CD14-positive monocyte (primary cell): ENCODE measurements around the gene SEC23A. TPM values are rescaled to one million over a fixed set of nuclear protein-coding genes. Genes with fewer than 3 reads are reported as not detected.
A peak's percentile ranks its signal among the peaks of the same experiment; 100 is the strongest.
"Not testable (repeated sequence)": the region's sequence is repeated elsewhere in the genome, so short reads cannot be mapped to it uniquely, and the experiment has no call there.

ENCODE experiments used
- DNase-seq, 3 donors: peaks; one replicate each; pipeline ENCODE4 v3.0.0-alpha.2; 2011 to 2022
- H2AFZ ChIP-seq: 2 replicates; pipeline ENCODE4 v1.6.0; 2012; ENCODE audit warnings: mild to moderate bottlenecking, low read depth, low read length, inconsistent platforms; ENCODE audit not compliant: insufficient read depth, poor library complexity, severe bottlenecking
- H3K27ac ChIP-seq, 2 donors: 1 replicate in 1 of 2; 2 replicates in 1 of 2; pipeline ENCODE4 v1.5.1; 2012 to 2013; ENCODE audit warnings: low read length in 2 of 2, control low read depth in 1 of 2, inconsistent platforms in 1 of 2, low read depth in 1 of 2, mild to moderate bottlenecking in 1 of 2
- H3K27me3 ChIP-seq, 2 donors: one replicate each; pipeline versions ENCODE4 v1.6.0 to v1.6.1; 2011 to 2013; ENCODE audit warnings: low read length in 2 of 2; ENCODE audit not compliant: control insufficient read depth in 2 of 2, insufficient read depth in 2 of 2
- H3K36me3 ChIP-seq, 2 donors: replicated peaks in 1 of 2; 1 replicate in 1 of 2; 2 replicates in 1 of 2; pipeline versions ENCODE4 v1.5.1 to v1.6.1; 2012 to 2013; ENCODE audit warnings: low read length in 2 of 2, control low read depth in 1 of 2, inconsistent platforms in 1 of 2, mild to moderate bottlenecking in 1 of 2; ENCODE audit not compliant: insufficient read depth in 2 of 2, control insufficient read depth in 1 of 2
- H3K4me1 ChIP-seq, 2 donors: 1 replicate in 1 of 2; 2 replicates in 1 of 2; pipeline versions ENCODE4 v1.5.1 to v1.6.1; 2012 to 2013; ENCODE audit warnings: low read length in 2 of 2, control low read depth in 1 of 2, inconsistent platforms in 1 of 2, mild to moderate bottlenecking in 1 of 2, moderate library complexity in 1 of 2; ENCODE audit not compliant: insufficient read depth in 2 of 2, control insufficient read depth in 1 of 2
- H3K4me2 ChIP-seq: replicated peaks from 2 replicates; pipeline ENCODE3; 2012; ENCODE audit warnings: low read length, moderate library complexity, mild to moderate bottlenecking; ENCODE audit not compliant: poor library complexity, severe bottlenecking; ENCODE audit errors: extremely low read depth
- H3K4me3 ChIP-seq, 3 experiments: fragments of 200-600 bp in 1 of 3; sonication (generic) in 1 of 3; replicated peaks in 1 of 3; 1 replicate in 2 of 3; 2 replicates in 1 of 3; pipeline ENCODE4 v1.5.1; 2011 to 2013; ENCODE audit warnings: low read length in 3 of 3, mild to moderate bottlenecking in 3 of 3, control low read depth in 2 of 3, low read depth in 2 of 3, inconsistent platforms in 1 of 3, moderate library complexity in 1 of 3
- H3K79me2 ChIP-seq: 2 replicates; pipeline ENCODE4 v1.6.0; 2012; ENCODE audit warnings: mild to moderate bottlenecking, control low read depth, inconsistent platforms, low read length, moderate library complexity; ENCODE audit not compliant: insufficient read depth
- H3K9ac ChIP-seq: 2 replicates; pipeline ENCODE4 v1.6.0; 2017; ENCODE audit warnings: low read length, mild to moderate bottlenecking; ENCODE audit not compliant: insufficient read depth, poor library complexity, severe bottlenecking
- H3K9me3 ChIP-seq, 2 donors: replicated peaks in 1 of 2; 1 replicate in 1 of 2; 2 replicates in 1 of 2; pipeline versions ENCODE4 v1.5.1 to v1.6.1; 2012 to 2013; ENCODE audit warnings: low read length in 2 of 2, control low read depth in 1 of 2; ENCODE audit not compliant: control insufficient read depth in 1 of 2, insufficient read depth in 1 of 2
- H4K20me1 ChIP-seq: 2 replicates; pipeline ENCODE4 v1.6.0; 2012; ENCODE audit warnings: mild to moderate bottlenecking, low read length, control low read depth, moderate library complexity; ENCODE audit not compliant: insufficient read depth
- H3K27ac Mint-ChIP-seq, 7 donors: one replicate each; pipeline ENCODE4 v1.8.0; 2020; ENCODE audit warnings: mild to moderate bottlenecking in 7 of 7, mixed read lengths in 7 of 7, moderate library complexity in 6 of 7, inconsistent platforms in 2 of 7
- H3K27me3 Mint-ChIP-seq, 3 donors: one replicate each; pipeline ENCODE4 v1.8.0; 2021 to 2022; ENCODE audit warnings: low read depth in 3 of 3, mild to moderate bottlenecking in 3 of 3, mixed read lengths in 3 of 3, moderate library complexity in 3 of 3, inconsistent platforms in 1 of 3
- H3K36me3 Mint-ChIP-seq, 2 donors: one replicate each; pipeline ENCODE4 v1.8.0; 2020; ENCODE audit warnings: mixed read lengths in 2 of 2, inconsistent platforms in 1 of 2, mild to moderate bottlenecking in 1 of 2
- H3K4me1 Mint-ChIP-seq: one replicate; pipeline ENCODE4 v1.8.0; 2020; ENCODE audit warnings: mild to moderate bottlenecking, mixed read lengths
- H3K4me3 Mint-ChIP-seq, 2 donors: one replicate each; pipeline ENCODE4 v1.8.0; 2020; ENCODE audit warnings: mild to moderate bottlenecking in 2 of 2, mixed read lengths in 2 of 2, moderate library complexity in 1 of 2
- H3K9me3 Mint-ChIP-seq, 7 donors: one replicate each; pipeline ENCODE4 v1.8.0; 2020 to 2022; ENCODE audit warnings: mixed read lengths in 7 of 7, mild to moderate bottlenecking in 6 of 7, moderate library complexity in 6 of 7, inconsistent platforms in 2 of 7
- WGBS: methylation state at CpG from one replicate; pipeline ENCODE4 v1.1.5; 2013; ENCODE audit warnings: missing lambda C conversion rate; ENCODE audit not compliant: insufficient coverage; 5-methylcytosine and 5-hydroxymethylcytosine counted together
- intact Hi-C, 2 donors: fragments of 100-400 bp; cut with micrococcal nuclease; formaldehyde crosslinking; loops; one replicate each; pipeline versions ENCODE4 v1.15.0 to v1.15.1; 2023
- polyA plus RNA-seq, 3 donors: library from polyadenylated mRNA; depleted of rRNA in 1 of 3; unstranded in 2 of 3; stranded (reverse) in 1 of 3; fragments of 300-500 nt in 2 of 3; fragments of >200 nt in 1 of 3; fragmentation: Illumina TruSeq in 2 of 3; gene quantifications; 1 replicate in 2 of 3; 2 replicates in 1 of 3; pipeline ENCODE4 v1.2.3, GENCODE V29; 2012 to 2021
- TF ChIP-seq, protein P1 (sequence below): fragments of 200-600 bp; IDR thresholded peaks from one replicate; pipeline ENCODE4 v1.8.0; 2022; ENCODE audit warnings: antibody characterized with exemption, mild to moderate bottlenecking

The SEC23A gene
- polyA plus RNA-seq, 3 donors: 13.8 to 37.3 (median 36.4) TPM

DNA sequence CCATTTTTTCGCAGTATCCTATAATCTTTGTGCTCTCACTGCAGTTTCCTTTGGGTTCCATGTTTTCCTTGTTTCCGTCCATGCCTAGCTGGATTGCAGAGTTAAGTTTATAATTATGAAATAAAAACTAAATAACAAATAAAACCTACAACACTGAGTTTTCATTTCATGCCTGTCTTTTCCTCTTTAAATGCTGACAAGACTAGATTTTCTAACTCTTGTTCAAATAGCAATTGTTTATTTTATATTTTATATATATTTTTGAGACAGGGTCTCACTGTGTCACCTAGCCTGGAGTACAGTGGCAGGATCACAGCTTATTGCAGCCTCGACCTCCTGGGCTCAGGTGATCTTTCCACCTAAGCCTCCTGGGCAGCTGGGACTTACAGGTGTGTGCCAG, 5.8 kb upstream of the SEC23A start:
- Histone ChIP-seq H3K4me1 (peaks cover 6 to 8% of the 10 kb centered on the region in 2 donors), H3K27ac (no peak overlapping the region), H3K4me2 (no peak overlapping the region), H3K36me3 (no peaks in the 10 kb centered on the region), H2AFZ (no peak overlapping the region), H3K4me3 (no peak overlapping the region), H4K20me1 (no peaks in the 10 kb centered on the region), H3K9ac (no peak overlapping the region), H3K27me3 (no peaks in the 10 kb centered on the region), H3K79me2 (peaks cover 3% of the 10 kb centered on the region), H3K9me3 (no peaks in the 10 kb centered on the region)
- Mint-ChIP-seq H3K4me3 (no peak overlapping the region), H3K27me3 (peaks cover 1 to 3% (median 2%) of the 10 kb centered on the region in 3 donors), H3K4me1 (peaks cover 5% of the 10 kb centered on the region), H3K27ac (no peak overlapping the region), H3K36me3 (no peaks in the 10 kb centered on the region), H3K9me3 (no peaks in the 10 kb centered on the region)
- no CpG with 5 or more reads among the region's 3 CpGs for WGBS
- intact Hi-C loops: loop anchor here (10.0 kb wide), 1 partner anchor 326 kb away; the partner anchor contains the start of gene FBXO33 (in 2 of the 2)
- no peak for DNase-seq
- TF ChIP-seq, protein P1, sequence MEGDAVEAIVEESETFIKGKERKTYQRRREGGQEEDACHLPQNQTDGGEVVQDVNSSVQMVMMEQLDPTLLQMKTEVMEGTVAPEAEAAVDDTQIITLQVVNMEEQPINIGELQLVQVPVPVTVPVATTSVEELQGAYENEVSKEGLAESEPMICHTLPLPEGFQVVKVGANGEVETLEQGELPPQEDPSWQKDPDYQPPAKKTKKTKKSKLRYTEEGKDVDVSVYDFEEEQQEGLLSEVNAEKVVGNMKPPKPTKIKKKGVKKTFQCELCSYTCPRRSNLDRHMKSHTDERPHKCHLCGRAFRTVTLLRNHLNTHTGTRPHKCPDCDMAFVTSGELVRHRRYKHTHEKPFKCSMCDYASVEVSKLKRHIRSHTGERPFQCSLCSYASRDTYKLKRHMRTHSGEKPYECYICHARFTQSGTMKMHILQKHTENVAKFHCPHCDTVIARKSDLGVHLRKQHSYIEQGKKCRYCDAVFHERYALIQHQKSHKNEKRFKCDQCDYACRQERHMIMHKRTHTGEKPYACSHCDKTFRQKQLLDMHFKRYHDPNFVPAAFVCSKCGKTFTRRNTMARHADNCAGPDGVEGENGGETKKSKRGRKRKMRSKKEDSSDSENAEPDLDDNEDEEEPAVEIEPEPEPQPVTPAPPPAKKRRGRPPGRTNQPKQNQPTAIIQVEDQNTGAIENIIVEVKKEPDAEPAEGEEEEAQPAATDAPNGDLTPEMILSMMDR: no peak

DNA sequence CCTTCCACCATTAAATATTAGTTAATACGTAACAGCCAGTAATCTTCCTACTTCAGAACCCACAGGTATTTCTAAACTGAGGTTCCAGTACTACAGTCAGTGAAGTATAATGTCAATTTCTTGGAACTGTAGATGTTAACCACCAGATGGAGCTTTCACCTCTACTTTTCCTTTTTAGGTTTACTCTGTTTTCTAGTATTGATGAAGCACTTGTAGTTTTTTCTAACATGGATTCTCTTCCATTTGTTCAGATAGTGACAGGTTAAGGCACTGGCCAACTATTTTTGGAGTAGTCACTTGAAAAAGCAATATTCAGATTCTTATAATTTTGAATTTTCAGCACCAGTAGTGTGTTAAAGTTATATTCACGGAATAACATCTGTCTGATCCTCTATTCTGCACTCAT, 4.6 kb upstream of the SEC23A start:
- H3K9me3 Mint-ChIP-seq: no peaks in the 10 kb centered on the region
- Histone ChIP-seq H3K9me3 (no peaks in the 10 kb centered on the region), H3K79me2 (peaks cover 14% of the 10 kb centered on the region), H3K4me2 (no peak overlapping the region), H4K20me1 (no peaks in the 10 kb centered on the region), H3K4me1 (peaks cover 6 to 8% of the 10 kb centered on the region in 2 donors), H3K27ac (no peak overlapping the region), H3K4me3 (no peak overlapping the region), H3K9ac (no peak overlapping the region), H2AFZ (no peak overlapping the region), H3K36me3 (no peaks in the 10 kb centered on the region), H3K27me3 (no peaks in the 10 kb centered on the region)
- DNase-seq: no peak
- no peaks in the 10 kb centered on the region for H3K36me3 Mint-ChIP-seq
- intact Hi-C loops: loop anchor here (10.0 kb wide), 1 partner anchor 327 kb away; the partner anchor contains the start of gene FBXO33 (in 2 of the 2)
- H3K4me3 Mint-ChIP-seq: no peak overlapping the region
- H3K4me1 Mint-ChIP-seq: peaks cover 8% of the 10 kb centered on the region
- no peak overlapping the region for H3K27ac Mint-ChIP-seq
- no CpG with 5 or more reads among the region's 2 CpGs for WGBS
- TF ChIP-seq, protein P1: peak; percentile 33
- peaks cover 1 to 3% (median 2%) of the 10 kb centered on the region in 3 donors for H3K27me3 Mint-ChIP-seq

DNA sequence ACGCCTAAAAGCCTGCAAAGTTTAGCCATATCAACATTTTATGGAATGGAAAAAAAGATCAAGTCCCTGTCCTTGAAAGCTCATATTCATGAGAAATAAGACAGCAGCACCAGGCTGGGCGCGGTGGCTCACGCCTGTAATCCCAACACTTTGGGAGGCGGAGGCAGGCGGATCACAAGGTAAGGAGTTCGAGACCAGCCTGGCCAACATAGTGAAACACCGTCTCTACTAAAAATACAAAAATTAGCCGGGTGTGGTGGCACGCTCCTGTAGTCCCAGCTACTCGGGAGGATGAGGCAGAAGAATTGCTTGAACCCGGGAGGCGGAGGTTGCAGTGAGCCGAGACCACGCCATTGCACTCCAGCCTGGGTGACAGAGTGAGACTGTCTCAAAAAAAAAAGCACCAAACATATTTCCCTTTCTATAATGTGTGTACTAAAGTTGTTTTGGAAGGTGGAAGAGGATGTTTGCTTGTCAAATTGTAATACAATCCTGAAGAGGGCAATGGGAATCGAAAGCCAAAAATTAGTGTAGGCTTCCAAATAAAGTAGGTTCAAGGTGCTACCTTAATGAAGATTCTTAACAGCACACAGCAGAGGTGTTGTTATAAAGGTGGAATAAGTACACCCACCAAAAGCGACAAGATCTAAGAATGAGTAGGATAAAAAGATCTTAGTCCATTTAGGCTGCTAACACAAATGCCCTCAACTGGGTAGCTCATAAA, 1.2 kb upstream of the SEC23A start:
- not testable (repeated sequence) for H3K27me3 ChIP-seq, H3K27me3 Mint-ChIP-seq, DNase-seq, H3K9me3 Mint-ChIP-seq, H4K20me1 ChIP-seq, H3K36me3 ChIP-seq, H3K36me3 Mint-ChIP-seq, H3K9me3 ChIP-seq
- Histone ChIP-seq H3K4me1 (peaks cover 11 to 18% of the 10 kb centered on the region in 2 donors), H3K4me2 (peak overlapping the region; percentile 75), H3K27ac (peak overlapping the region in 1 of 2 donors; percentile 93), H3K79me2 (peaks cover 47% of the 10 kb centered on the region), H3K4me3 (peak overlapping the region in 2 of 3 experiments; percentile 85 to 93), H3K9ac (peak overlapping the region; percentile 87), H2AFZ (peak overlapping the region; percentile 97)
- 95% methylated on average over 8 of the region's 17 CpGs for WGBS
- Mint-ChIP-seq H3K4me3 (peak overlapping the region; percentile 93 to 94), H3K4me1 (peaks cover 25% of the 10 kb centered on the region), H3K27ac (peak overlapping the region in 6 of 7 donors; percentile 87 to 95 (median 93))
- intact Hi-C loops: loop anchor here (5.0 to 10.0 kb wide), 3 partner anchors 68 to 331 kb away; partner anchors contain the start of genes FBXO33 (in 2 of the 2), PNN (in 1 of the 2) and TRAPPC6B (in 1 of the 2)
